Ishikawa (cell line): ENCODE measurements around the gene MYH6.

Experiments used
- CEBPB ChIP-seq: IDR thresholded peaks from 2 replicates; pipeline ENCODE4 v1.6.1; 2012
- CREB1 ChIP-seq: IDR thresholded peaks from 2 replicates; pipeline ENCODE4 v1.6.1; 2012; ENCODE audit warnings: low read depth
- EGR1 ChIP-seq: IDR thresholded peaks from 2 replicates; pipeline ENCODE4 v1.6.1; 2012
- EP300 ChIP-seq: IDR thresholded peaks from 2 replicates; pipeline ENCODE4 v1.6.1; 2012; ENCODE audit warnings: borderline replicate concordance
- FOXM1 ChIP-seq: IDR thresholded peaks from 2 replicates; pipeline ENCODE4 v1.6.1; 2012; ENCODE audit warnings: low read depth, borderline replicate concordance
- NFIC ChIP-seq: IDR thresholded peaks from 2 replicates; pipeline ENCODE4 v1.6.1; 2012
- RAD21 ChIP-seq: IDR thresholded peaks from 2 replicates; pipeline ENCODE4 v1.6.1; 2012; ENCODE audit warnings: low read depth
- TAF1 ChIP-seq: IDR thresholded peaks from 2 replicates; pipeline ENCODE4 v1.6.1; 2012; ENCODE audit warnings: low read depth, mild to moderate bottlenecking
- TCF12 ChIP-seq: IDR thresholded peaks from 2 replicates; pipeline ENCODE4 v1.6.1; 2012; ENCODE audit warnings: low read depth
- TEAD4 ChIP-seq: IDR thresholded peaks from 2 replicates; pipeline ENCODE4 v1.6.1; 2012
- YY1 ChIP-seq: IDR thresholded peaks from 2 replicates; pipeline ENCODE4 v1.6.1; 2012; ENCODE audit warnings: low read depth
- ZBTB7A ChIP-seq: IDR thresholded peaks from 2 replicates; pipeline ENCODE4 v1.6.1; 2012; ENCODE audit warnings: low read depth
- TF ChIP-seq, protein P1 (sequence below): IDR thresholded peaks from 2 replicates; pipeline ENCODE4 v1.6.1; 2012
- TF ChIP-seq, protein P2 (sequence below): IDR thresholded peaks from 2 replicates; pipeline ENCODE4 v1.6.1; 2012
- TF ChIP-seq, protein P3 (sequence below): IDR thresholded peaks from 2 replicates; pipeline ENCODE4 v1.6.1; 2012; ENCODE audit warnings: low read depth, mild to moderate bottlenecking

The MYH6 gene

DNA sequence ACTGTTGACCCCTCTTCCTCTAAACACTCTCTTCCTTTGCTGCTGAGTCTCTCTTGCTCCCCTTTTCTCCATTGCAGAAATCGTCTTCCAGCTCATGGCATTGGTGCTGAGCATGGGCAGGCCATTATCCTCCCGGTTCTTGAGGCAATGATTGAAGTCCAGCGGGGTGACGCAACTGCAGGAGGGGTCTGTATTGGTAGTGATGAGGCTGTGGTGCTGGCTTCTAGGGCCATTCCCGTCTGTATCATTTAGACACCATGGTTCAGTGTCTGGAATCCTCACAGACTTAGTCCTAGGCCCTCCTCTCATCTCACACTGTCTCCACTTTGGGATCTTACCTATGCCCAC is 54.7 kb downstream of the MYH6 start:
- TF ChIP-seq FOXM1: no peak
- no peak for TF ChIP-seq NFIC
- TF ChIP-seq CEBPB: no peak
- TF ChIP-seq, protein P1, sequence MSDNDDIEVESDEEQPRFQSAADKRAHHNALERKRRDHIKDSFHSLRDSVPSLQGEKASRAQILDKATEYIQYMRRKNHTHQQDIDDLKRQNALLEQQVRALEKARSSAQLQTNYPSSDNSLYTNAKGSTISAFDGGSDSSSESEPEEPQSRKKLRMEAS: no peak
- no peak for TF ChIP-seq EP300
- TF ChIP-seq TAF1: no peak
- no peak for TF ChIP-seq CREB1
- TF ChIP-seq YY1: no peak
- TF ChIP-seq TEAD4: no peak
- TF ChIP-seq TCF12: no peak
- TF ChIP-seq RAD21: no peak
- no peak for TF ChIP-seq EGR1
- TF ChIP-seq ZBTB7A: no peak
- TF ChIP-seq, protein P2, sequence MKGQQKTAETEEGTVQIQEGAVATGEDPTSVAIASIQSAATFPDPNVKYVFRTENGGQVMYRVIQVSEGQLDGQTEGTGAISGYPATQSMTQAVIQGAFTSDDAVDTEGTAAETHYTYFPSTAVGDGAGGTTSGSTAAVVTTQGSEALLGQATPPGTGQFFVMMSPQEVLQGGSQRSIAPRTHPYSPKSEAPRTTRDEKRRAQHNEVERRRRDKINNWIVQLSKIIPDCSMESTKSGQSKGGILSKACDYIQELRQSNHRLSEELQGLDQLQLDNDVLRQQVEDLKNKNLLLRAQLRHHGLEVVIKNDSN: no peak
- TF ChIP-seq, protein P3, sequence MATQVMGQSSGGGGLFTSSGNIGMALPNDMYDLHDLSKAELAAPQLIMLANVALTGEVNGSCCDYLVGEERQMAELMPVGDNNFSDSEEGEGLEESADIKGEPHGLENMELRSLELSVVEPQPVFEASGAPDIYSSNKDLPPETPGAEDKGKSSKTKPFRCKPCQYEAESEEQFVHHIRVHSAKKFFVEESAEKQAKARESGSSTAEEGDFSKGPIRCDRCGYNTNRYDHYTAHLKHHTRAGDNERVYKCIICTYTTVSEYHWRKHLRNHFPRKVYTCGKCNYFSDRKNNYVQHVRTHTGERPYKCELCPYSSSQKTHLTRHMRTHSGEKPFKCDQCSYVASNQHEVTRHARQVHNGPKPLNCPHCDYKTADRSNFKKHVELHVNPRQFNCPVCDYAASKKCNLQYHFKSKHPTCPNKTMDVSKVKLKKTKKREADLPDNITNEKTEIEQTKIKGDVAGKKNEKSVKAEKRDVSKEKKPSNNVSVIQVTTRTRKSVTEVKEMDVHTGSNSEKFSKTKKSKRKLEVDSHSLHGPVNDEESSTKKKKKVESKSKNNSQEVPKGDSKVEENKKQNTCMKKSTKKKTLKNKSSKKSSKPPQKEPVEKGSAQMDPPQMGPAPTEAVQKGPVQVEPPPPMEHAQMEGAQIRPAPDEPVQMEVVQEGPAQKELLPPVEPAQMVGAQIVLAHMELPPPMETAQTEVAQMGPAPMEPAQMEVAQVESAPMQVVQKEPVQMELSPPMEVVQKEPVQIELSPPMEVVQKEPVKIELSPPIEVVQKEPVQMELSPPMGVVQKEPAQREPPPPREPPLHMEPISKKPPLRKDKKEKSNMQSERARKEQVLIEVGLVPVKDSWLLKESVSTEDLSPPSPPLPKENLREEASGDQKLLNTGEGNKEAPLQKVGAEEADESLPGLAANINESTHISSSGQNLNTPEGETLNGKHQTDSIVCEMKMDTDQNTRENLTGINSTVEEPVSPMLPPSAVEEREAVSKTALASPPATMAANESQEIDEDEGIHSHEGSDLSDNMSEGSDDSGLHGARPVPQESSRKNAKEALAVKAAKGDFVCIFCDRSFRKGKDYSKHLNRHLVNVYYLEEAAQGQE: no peak

DNA sequence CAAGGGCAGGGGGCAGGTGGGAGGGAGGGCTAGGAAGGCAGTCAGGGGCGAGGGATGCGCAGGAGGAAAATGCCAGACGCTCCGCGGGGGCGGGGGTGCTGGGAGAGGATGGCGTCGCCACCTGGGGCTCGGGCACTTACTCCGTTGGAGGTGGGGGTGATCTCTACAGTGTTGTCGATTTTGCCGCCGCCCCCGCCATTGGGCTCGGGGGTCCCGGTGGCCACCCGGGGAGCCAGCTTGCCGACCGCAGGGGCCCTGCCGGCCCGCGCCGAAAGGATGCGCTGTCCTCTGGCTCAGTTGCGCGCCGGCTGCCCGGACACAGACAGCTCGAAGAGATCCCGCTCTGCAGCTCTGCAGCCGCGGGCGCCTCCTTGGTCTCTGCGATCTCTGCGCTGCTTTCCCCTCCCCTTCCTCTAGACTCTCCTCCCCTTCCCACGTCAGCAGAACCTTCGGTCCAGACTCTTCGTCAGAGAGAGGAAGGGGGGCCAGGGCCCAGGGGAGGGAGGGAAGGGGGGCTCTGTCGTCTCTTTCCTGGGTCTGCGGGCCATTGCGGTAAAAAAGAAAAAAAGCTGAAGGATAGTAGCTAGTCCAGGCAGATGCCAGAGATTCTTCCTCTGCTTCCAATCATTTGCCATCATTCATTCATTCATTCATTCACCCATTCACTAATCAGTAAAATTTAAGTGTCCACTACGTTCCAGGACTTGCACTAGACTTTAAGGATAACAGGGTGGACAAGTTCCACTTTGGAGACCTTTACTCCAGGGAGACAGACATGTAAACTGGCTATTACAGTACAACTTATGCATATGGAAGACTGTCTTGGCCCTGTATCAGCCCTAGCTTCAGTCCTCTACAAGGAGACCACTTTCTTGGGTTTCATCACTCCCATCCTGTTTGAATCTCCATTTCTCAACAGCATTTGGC is 55.3 kb downstream of the MYH6 start, which contains the start of gene SLC22A17:
Gene SLC22A17, minus strand, starts transcription at position 382 of the 927 bp plus-strand sequence.
- TF ChIP-seq RAD21 (no peak), YY1 (no peak), FOXM1 (no peak), TCF12 (no peak)
- TF ChIP-seq, protein P1: no peak

DNA sequence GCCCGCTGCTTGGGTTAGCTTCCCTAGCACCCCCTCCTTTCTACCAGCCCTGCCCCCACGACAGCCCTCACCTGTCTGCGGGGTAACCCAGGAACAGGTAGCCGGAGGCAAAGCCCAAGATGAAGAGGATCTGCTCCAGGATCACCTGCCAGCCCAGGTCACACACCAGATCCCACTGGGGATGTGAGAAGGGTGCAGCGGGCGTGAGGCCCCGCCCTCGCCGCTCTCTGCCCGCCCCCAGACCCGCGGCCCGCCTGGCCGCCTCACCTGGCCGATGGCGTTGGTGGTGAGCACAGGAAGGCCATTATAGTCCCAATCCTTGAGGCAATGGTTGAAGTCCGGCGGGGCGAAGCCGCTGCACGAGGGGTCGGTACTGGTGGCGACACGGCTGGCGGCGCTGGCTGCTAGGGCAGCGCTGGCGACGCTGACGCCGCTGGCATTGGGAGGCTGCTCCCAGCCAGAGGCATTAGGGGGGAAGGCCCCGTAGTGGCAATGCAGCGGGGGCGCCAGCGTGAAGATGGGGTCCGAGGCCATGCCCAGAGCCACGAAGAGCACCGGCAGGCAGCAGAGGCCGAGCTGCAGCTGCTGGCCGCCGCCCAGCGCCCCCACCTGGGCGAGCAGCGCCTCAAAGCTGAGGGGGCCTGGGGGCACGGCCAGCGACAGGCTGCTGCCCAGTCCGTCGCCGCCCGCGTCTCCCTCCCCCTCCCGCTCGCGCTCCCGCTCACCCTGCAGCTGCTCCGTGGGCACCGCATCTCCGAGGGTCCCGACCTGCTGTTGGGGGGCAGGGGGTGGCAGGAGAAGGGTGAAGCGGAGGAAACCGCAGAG is 56.2 kb downstream of the MYH6 start:
- no peak for TF ChIP-seq TEAD4
- TF ChIP-seq, protein P3: no peak
- no peak for TF ChIP-seq EP300
- no peak for TF ChIP-seq CEBPB
- TF ChIP-seq RAD21: no peak
- no peak for TF ChIP-seq TAF1
- TF ChIP-seq, protein P2: no peak
- TF ChIP-seq ZBTB7A: no peak
- no peak for TF ChIP-seq EGR1
- no peak for TF ChIP-seq YY1
- TF ChIP-seq NFIC: no peak
- no peak for TF ChIP-seq CREB1
- TF ChIP-seq, protein P1: no peak
- no peak for TF ChIP-seq FOXM1
- no peak for TF ChIP-seq TCF12

DNA sequence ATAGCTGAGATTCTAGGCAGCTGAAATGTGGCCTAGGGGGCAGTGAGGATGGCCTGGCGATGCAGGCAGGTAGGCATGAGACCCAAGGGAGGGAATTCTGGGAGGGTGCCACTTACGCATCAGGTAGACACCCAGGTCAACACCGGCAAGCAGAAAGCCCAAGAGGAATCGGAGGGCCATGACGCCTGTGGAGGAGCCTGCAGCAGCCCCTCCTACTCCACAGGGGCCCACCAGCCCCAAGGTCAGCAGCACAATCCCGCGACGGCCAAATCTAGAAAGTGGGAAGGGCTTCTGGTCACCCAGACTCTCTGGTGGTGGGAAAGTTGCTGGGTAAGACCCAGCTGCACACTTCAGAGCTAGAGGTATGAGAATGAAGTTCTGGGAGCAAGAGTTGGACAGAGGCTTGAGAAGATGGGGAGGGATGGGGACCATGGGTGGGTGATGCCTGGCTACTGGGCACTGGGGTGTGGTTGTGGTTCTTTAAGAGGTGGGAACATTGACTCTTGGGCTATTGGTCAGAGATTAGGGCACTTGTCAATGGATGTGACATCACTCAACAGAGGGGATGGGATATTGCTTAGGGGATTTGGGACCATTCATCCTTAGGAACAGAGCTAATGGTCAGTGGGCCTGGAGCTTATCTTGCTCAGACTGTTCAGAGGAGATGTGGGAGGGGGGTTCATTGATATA is 58.8 kb downstream of the MYH6 start:
- TF ChIP-seq, protein P1: no peak
- TF ChIP-seq EP300 (no peak), ZBTB7A (no peak), EGR1 (no peak), TAF1 (no peak), CREB1 (no peak), TEAD4 (no peak), RAD21 (no peak), NFIC (no peak), FOXM1 (no peak), YY1 (no peak), CEBPB (no peak), TCF12 (no peak)
- TF ChIP-seq, protein P3: no peak
- TF ChIP-seq, protein P2: no peak
